Gastroesophageal sphincter (tissue), 4 donors: Measurements from ENCODE around the gene CLEC2D. TPM values are rescaled to one million over a fixed set of nuclear protein-coding genes. Genes with fewer than 3 reads are reported as not detected.

Source experiments
- ATAC-seq: fragments of 150-250 bp; one replicate; pipeline ENCODE4 v1.9.1; 2016; ENCODE audit warnings: mild to moderate bottlenecking, moderate library complexity
- H3K27ac ChIP-seq, 4 donors: fragments of 200-600 bp; sonication (generic) in 3 of 4; 1 replicate in 3 of 4; 2 replicates in 1 of 4; pipeline ENCODE4 v1.5.1; 2016 to 2019
- H3K27me3 ChIP-seq: fragments of 200-600 bp; sonication (generic); one replicate; pipeline ENCODE4 v1.5.1; 2019
- H3K36me3 ChIP-seq, 2 donors: fragments of 200-600 bp; sonication (generic); one replicate each; pipeline ENCODE4 v1.5.1; 2019; ENCODE audit warnings: control low read depth in 1 of 2
- H3K4me1 ChIP-seq, 3 donors: fragments of 200-600 bp; sonication (generic); 1 replicate in 2 of 3; 2 replicates in 1 of 3; pipeline ENCODE4 v1.5.1; 2016 to 2019; ENCODE audit warnings: control low read depth in 2 of 3
- H3K4me3 ChIP-seq, 2 donors: fragments of 200-600 bp; sonication (generic); one replicate each; pipeline ENCODE4 v1.5.1; 2019; ENCODE audit warnings: mild to moderate bottlenecking in 1 of 2, moderate library complexity in 1 of 2
- H3K9me3 ChIP-seq, 3 donors: fragments of 200-600 bp; sonication (generic); one replicate each; pipeline ENCODE4 v1.5.1; 2017 to 2019; ENCODE audit warnings: control low read depth in 2 of 3
- CTCF ChIP-seq, 4 experiments: fragments of 200-600 bp in 2 of 4; fragments of 450-650 bp in 2 of 4; sonication (generic) in 1 of 4; IDR thresholded peaks; one replicate each; pipeline ENCODE4 v1.5.1; 2017 to 2019; ENCODE audit warnings: antibody characterized with exemption in 4 of 4, mild to moderate bottlenecking in 2 of 4, moderate library complexity in 2 of 4
- EP300 ChIP-seq: sonication (generic); formaldehyde crosslinking; IDR thresholded peaks from one replicate; pipeline ENCODE4 v1.6.1; 2017; ENCODE audit warnings: antibody characterized with exemption, mild to moderate bottlenecking
- POLR2A ChIP-seq, 2 donors: fragments of 450-650 bp; IDR thresholded peaks; one replicate each; pipeline ENCODE4 v1.6.1; 2017; ENCODE audit warnings: antibody characterized with exemption in 2 of 2, mild to moderate bottlenecking in 2 of 2, moderate library complexity in 1 of 2
- POLR2AphosphoS5 ChIP-seq: sonication (generic); formaldehyde crosslinking; IDR thresholded peaks from one replicate; pipeline ENCODE4 v1.6.1; 2017; ENCODE audit warnings: antibody characterized with exemption
- WGBS, 2 donors: methylation state at CpG; one replicate each; pipeline ENCODE4 v1.1.5; 2018; ENCODE audit warnings: low coverage in 1 of 2; 5-methylcytosine and 5-hydroxymethylcytosine counted together
- total RNA-seq, 4 donors: library from RNA; depleted of rRNA; stranded (reverse); fragments of >200 nt; gene quantifications; one replicate each; pipeline ENCODE4 v1.1.0, GENCODE V29; 2016

The CLEC2D gene
- total RNA-seq = 10 to 100 TPM in 2 of 4 donors, 1 to 10 TPM in 2; 2.3 to 12.9 (median 7.4) TPM

- TF ChIP-seq POLR2AphosphoS5 = no peak
Measured at GRCh38 chr12:9669534-9669933, at the start of gene CLEC2D. Gene CLEC2D (plus strand): TSS chr12:9669713. CDS start chr12:9669735, 22 bp downstream.

GRCh38 chr12:9625019-9625418 lies 44.5 kb upstream of the CLEC2D start:
- TF ChIP-seq EP300 (no peak), POLR2AphosphoS5 (no peak), POLR2A (IDR thresholded peaks at IDR 0.05) (no peak), CTCF (IDR thresholded peaks at IDR 0.05) (no peak)
- H3K36me3 ChIP-seq = no peaks in the 10 kb centered on the region
- no peak for ATAC-seq
- 93 to 100% methylated on average over 3 of the region's 3 CpGs for WGBS, 2 donors
- H3K27ac ChIP-seq = no peak overlapping the region
- no peaks in the 10 kb centered on the region for H3K27me3 ChIP-seq
- no peak overlapping the region for H3K4me3 ChIP-seq
- H3K4me1 ChIP-seq = no peaks in the 10 kb centered on the region
- H3K9me3 ChIP-seq = peaks cover 0 to 10% (median 0%) of the 10 kb centered on the region in 3 donors

More at GRCh38 chr12:9669534-9669933, at the start of gene CLEC2D:
- peaks cover 0 to 23% of the 10 kb centered on the region in 2 donors for H3K36me3 ChIP-seq
- WGBS, 2 donors = 83 to 91% methylated on average over 3 to 4 of the region's 4 CpGs
- no peak within 1 kb of the TSS for H3K27ac ChIP-seq
- no peak within 1 kb of the TSS for H3K4me3 ChIP-seq
- ATAC-seq = no peak
- peaks cover 0 to 22% (median 3%) of the 10 kb centered on the region in 3 donors for H3K4me1 ChIP-seq
- no peaks in the 10 kb centered on the region for H3K27me3 ChIP-seq
- no peaks in the 10 kb centered on the region for H3K9me3 ChIP-seq

- peaks cover 0 to 10% (median 0%) of the 10 kb centered on the region in 3 donors for H3K9me3 ChIP-seq
- no peak overlapping the region for H3K4me3 ChIP-seq
- no peak for ATAC-seq
- no peaks in the 10 kb centered on the region for H3K27me3 ChIP-seq
- H3K27ac ChIP-seq = no peak overlapping the region
- no peaks in the 10 kb centered on the region for H3K4me1 ChIP-seq
- TF ChIP-seq POLR2A (IDR thresholded peaks at IDR 0.05) (no peak), CTCF (IDR thresholded peaks at IDR 0.05) (no peak), EP300 (no peak), POLR2AphosphoS5 (no peak)
- no peaks in the 10 kb centered on the region for H3K36me3 ChIP-seq
Measured at GRCh38 chr12:9626291-9626690, 43.2 kb upstream of the CLEC2D start.

GRCh38 chr12:9626821-9627220 lies 42.7 kb upstream of the CLEC2D start:
- Histone ChIP-seq H3K27ac (no peak overlapping the region), H3K4me3 (no peak overlapping the region), H3K27me3 (no peaks in the 10 kb centered on the region), H3K4me1 (no peaks in the 10 kb centered on the region), H3K36me3 (no peaks in the 10 kb centered on the region), H3K9me3 (peaks cover 0 to 10% (median 0%) of the 10 kb centered on the region in 3 donors)
- WGBS, 2 donors = 83 to 87% methylated on average over 2 of the region's 2 CpGs
- ATAC-seq = no peak
- TF ChIP-seq POLR2AphosphoS5 (no peak), CTCF (IDR thresholded peaks at IDR 0.05) (no peak), POLR2A (IDR thresholded peaks at IDR 0.05) (no peak), EP300 (no peak)

- H3K4me3 ChIP-seq = no peak overlapping the region
- H3K27me3 ChIP-seq = no peaks in the 10 kb centered on the region
- no peak for TF ChIP-seq EP300
- WGBS, 2 donors = 93 to 100% methylated on average over 2 to 6 of the region's 13 CpGs
- no peaks in the 10 kb centered on the region for H3K4me1 ChIP-seq
- ATAC-seq = no peak
- peaks cover 0 to 7% (median 0%) of the 10 kb centered on the region in 3 donors for H3K9me3 ChIP-seq
- no peaks in the 10 kb centered on the region for H3K36me3 ChIP-seq
- no peak overlapping the region for H3K27ac ChIP-seq
Measured at GRCh38 chr12:9632766-9633165, 36.7 kb upstream of the CLEC2D start.

- no peak for ATAC-seq
- WGBS, 2 donors = 30 to 44% methylated on average over 2 of the region's 2 CpGs
- no peak overlapping the region for H3K4me3 ChIP-seq
- no peaks in the 10 kb centered on the region for H3K27me3 ChIP-seq
- H3K36me3 ChIP-seq = no peaks in the 10 kb centered on the region
- TF ChIP-seq POLR2A (IDR thresholded peaks at IDR 0.05) = no peak
- peak; percentile 26 to 53 (median 43) for TF ChIP-seq CTCF (IDR thresholded peaks at IDR 0.05)
- TF ChIP-seq EP300 = no peak
- no peak for TF ChIP-seq POLR2AphosphoS5
- no peaks in the 10 kb centered on the region for H3K4me1 ChIP-seq
- H3K9me3 ChIP-seq = peaks cover 0 to 7% (median 0%) of the 10 kb centered on the region in 3 donors
- H3K27ac ChIP-seq = no peak overlapping the region
Measured at GRCh38 chr12:9634177-9634803, 35.2 kb upstream of the CLEC2D start.
